WERI-Rb-1 (cell line): ENCODE data around the gene KCND3.

Experiments used
- DNase-seq: peaks from one replicate; pipeline ENCODE4 v3.0.0-alpha.2; 2020
- H3K27ac ChIP-seq: fragments of 250-450 bp; sonication (Bioruptor Pico); 2 replicates; pipeline ENCODE4 v1.5.1; 2020; ENCODE audit warnings: mild to moderate bottlenecking, moderate library complexity
- H3K27me3 ChIP-seq: fragments of 250-450 bp; sonication (Bioruptor Pico); 2 replicates; pipeline ENCODE4 v1.5.1; 2021; ENCODE audit warnings: mild to moderate bottlenecking, low read depth, moderate library complexity; ENCODE audit not compliant: insufficient read depth, severe bottlenecking
- H3K36me3 ChIP-seq: fragments of 250-450 bp; sonication (Bioruptor Pico); 2 replicates; pipeline ENCODE4 v1.5.1; 2020; ENCODE audit warnings: mild to moderate bottlenecking, moderate library complexity
- H3K4me3 ChIP-seq: 2 replicates; pipeline ENCODE4 v1.5.1; 2011; ENCODE audit warnings: low read depth, mild to moderate bottlenecking, control low read depth, low read length
- H3K9me3 ChIP-seq: fragments of 250-450 bp; sonication (Bioruptor Pico); 2 replicates; pipeline ENCODE4 v1.5.1; 2021; ENCODE audit warnings: mild to moderate bottlenecking, moderate library complexity; ENCODE audit not compliant: severe bottlenecking
- CTCF ChIP-seq: IDR thresholded peaks from 2 replicates; pipeline ENCODE4 v1.5.1; 2011; ENCODE audit warnings: low read depth, mild to moderate bottlenecking, control low read depth, inconsistent platforms, low read length

KCND3 gene

GRCh38 chr1:112026016-112026415 is 36.5 kb upstream of the KCND3 start:
- Histone ChIP-seq H3K27ac (no peak overlapping the region), H3K9me3 (no peaks in the 10 kb centered on the region), H3K36me3 (no peaks in the 10 kb centered on the region), H3K27me3 (peaks cover 11% of the 10 kb centered on the region), H3K4me3 (no peak overlapping the region)
- DNase-seq: no peak
- no peak for TF ChIP-seq CTCF

- Histone ChIP-seq H3K9me3 (no peaks in the 10 kb centered on the region), H3K4me3 (no peak overlapping the region), H3K27me3 (peaks cover 12% of the 10 kb centered on the region), H3K36me3 (no peaks in the 10 kb centered on the region), H3K27ac (no peak overlapping the region)
- TF ChIP-seq CTCF: no peak
- DNase-seq: peak; percentile 23
Observed at GRCh38 chr1:112021263-112021662, 31.8 kb upstream of the KCND3 start.

GRCh38 chr1:112017183-112017582 is 27.7 kb upstream of the KCND3 start:
- H3K4me3 ChIP-seq: no peak overlapping the region
- H3K9me3 ChIP-seq: peaks cover 4% of the 10 kb centered on the region
- peaks cover 10% of the 10 kb centered on the region for H3K27me3 ChIP-seq
- TF ChIP-seq CTCF: no peak
- H3K36me3 ChIP-seq: no peaks in the 10 kb centered on the region
- no peak for DNase-seq
- no peak overlapping the region for H3K27ac ChIP-seq

GRCh38 chr1:112012823-112013222 is 23.4 kb upstream of the KCND3 start:
- TF ChIP-seq CTCF: no peak
- Histone ChIP-seq H3K36me3 (no peaks in the 10 kb centered on the region), H3K4me3 (no peak overlapping the region), H3K27ac (no peak overlapping the region), H3K27me3 (peaks cover 2% of the 10 kb centered on the region), H3K9me3 (peaks cover 4% of the 10 kb centered on the region)
- no peak for DNase-seq

- H3K9me3 ChIP-seq: peaks cover 4% of the 10 kb centered on the region
- no peak for DNase-seq
- no peak for TF ChIP-seq CTCF
- H3K36me3 ChIP-seq: no peaks in the 10 kb centered on the region
- peaks cover 2% of the 10 kb centered on the region for H3K27me3 ChIP-seq
- no peak overlapping the region for H3K4me3 ChIP-seq
- no peak overlapping the region for H3K27ac ChIP-seq
Observed at GRCh38 chr1:112011202-112011601, 21.7 kb upstream of the KCND3 start.

- no peak for DNase-seq
- H3K27ac ChIP-seq: no peak overlapping the region
- no peak for TF ChIP-seq CTCF
- H3K36me3 ChIP-seq: no peaks in the 10 kb centered on the region
- H3K4me3 ChIP-seq: no peak overlapping the region
- no peaks in the 10 kb centered on the region for H3K9me3 ChIP-seq
- no peaks in the 10 kb centered on the region for H3K27me3 ChIP-seq
Observed at GRCh38 chr1:112007169-112007568, 17.7 kb upstream of the KCND3 start.
